Measurements from ENCODE around the gene HM13.
"Not testable (repeated sequence)": the region's sequence is repeated elsewhere in the genome, so short reads cannot be mapped to it uniquely, and the experiment has no call there.

HM13 gene

DNA sequence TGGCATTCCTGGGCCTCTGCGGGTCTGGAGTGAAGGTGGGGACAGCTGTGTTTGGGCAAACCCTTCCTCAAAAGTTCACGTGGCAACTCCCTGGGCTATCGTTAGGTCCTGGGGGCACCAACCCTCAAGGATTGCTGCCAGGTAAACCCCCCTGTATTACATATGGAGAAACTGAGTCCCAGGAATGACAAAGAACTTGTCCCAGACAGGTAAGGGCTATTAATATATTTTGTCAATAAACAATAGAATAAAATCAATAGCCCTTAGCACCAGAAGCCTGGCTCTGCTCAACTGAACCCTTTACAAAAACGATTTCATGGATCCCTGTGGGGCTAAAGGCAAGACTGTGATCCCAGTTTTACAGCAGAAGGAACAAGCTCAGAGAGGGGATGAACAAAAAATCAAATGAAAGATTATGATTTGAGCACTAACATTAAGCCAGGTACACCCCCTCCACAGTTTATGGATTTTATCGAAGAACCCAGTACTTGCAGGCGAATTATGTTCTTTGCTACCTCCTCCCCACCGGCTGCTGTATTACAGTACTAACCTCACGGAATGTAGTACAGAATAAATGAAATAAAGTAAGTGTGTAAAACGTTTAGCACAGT, 93.5 kb downstream of the HM13 start:
- peak overlapping the region; percentile 86 for H3K27ac ChIP-seq

DNA sequence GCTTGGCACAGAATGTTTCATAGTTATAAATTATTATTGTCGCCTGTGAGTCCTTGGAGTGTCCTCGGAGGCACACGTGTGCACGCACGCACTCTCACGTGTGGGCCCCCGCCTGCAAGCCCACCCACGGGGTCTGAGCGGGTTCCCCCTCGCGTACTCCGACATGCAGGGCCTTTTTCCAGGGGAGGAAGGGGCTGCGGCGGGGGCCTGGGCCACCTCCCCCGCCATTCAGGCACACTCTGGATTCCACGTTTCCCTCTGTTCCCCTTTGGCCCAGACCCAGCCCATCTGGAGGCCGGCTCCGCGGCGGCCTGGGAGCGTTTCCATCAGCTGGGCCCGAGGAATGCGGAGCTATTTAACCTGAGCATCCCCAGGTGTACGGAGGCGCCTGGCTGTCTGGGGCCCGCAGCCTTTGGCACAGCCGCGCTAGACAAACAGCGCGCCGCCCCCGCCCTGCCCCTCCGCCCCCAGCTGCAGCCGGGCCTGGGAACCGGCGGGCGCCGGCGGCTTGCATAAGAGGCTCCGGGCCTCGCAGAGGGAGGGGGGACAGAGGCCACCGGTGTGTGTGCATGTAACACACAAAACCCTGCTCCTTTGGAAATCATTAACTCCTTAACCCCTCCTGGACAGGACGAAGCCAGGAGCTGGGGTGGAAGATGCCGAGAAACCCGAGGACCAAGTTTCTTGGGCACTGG, 94.2 kb downstream of the HM13 start:
- peak overlapping the region; percentile 86 for H3K27ac ChIP-seq
- DNase-seq (ENCODE audit: low spot score), result peak; percentile 92
- CTCF ChIA-PET, result interaction anchor here (1.6 to 7.8 kb wide), 2 partner anchors 35 to 48 kb away, joined by 6 to 656 read pairs; no protein-coding TSS in a partner anchor
- TF ChIP-seq, protein P1, sequence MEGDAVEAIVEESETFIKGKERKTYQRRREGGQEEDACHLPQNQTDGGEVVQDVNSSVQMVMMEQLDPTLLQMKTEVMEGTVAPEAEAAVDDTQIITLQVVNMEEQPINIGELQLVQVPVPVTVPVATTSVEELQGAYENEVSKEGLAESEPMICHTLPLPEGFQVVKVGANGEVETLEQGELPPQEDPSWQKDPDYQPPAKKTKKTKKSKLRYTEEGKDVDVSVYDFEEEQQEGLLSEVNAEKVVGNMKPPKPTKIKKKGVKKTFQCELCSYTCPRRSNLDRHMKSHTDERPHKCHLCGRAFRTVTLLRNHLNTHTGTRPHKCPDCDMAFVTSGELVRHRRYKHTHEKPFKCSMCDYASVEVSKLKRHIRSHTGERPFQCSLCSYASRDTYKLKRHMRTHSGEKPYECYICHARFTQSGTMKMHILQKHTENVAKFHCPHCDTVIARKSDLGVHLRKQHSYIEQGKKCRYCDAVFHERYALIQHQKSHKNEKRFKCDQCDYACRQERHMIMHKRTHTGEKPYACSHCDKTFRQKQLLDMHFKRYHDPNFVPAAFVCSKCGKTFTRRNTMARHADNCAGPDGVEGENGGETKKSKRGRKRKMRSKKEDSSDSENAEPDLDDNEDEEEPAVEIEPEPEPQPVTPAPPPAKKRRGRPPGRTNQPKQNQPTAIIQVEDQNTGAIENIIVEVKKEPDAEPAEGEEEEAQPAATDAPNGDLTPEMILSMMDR (conservative IDR thresholded peaks at IDR 0.05; ENCODE audit: low read depth), result no peak
- POLR2A ChIA-PET (ENCODE audit: low non-redundant PET), result interaction anchor here (0.8 to 5.9 kb wide), 5 partner anchors 15 to 46 kb away, joined by 5 to 46 read pairs (median 31); no protein-coding TSS in a partner anchor

More for the DNA sequence above, 93.5 kb downstream of the HM13 start:
- TF ChIP-seq, protein P1 (conservative IDR thresholded peaks at IDR 0.05; ENCODE audit: low read depth), result no peak
- CTCF ChIA-PET, result interaction anchor here (0.8 to 7.8 kb wide), 4 partner anchors 35 to 116 kb away, joined by 3 to 656 read pairs (median 5); no protein-coding TSS in a partner anchor
- POLR2A ChIA-PET (ENCODE audit: low non-redundant PET), result interaction anchor here (0.6 to 5.9 kb wide), 9 partner anchors 12 to 140 kb away, joined by 3 to 46 read pairs (median 13); no protein-coding TSS in a partner anchor
- no peak for DNase-seq (ENCODE audit: low spot score)

DNA sequence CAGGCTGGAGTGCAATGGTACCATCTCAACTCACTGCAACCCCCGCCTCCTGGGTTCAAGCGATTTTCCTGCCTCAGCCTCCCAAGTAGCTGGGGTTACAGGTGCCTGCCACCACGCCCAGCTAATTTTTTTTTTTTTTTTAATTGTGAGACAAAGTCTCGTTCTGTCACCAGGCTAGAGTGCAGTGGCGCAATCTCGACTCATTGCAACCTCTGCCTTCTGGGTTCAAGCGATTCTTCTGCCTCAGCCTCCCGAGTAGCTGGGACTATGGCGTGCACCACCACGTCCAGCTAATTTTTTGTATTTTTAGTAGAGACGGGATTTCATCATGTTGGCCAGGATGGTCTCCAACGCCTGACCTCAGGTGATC, 98.0 kb downstream of the HM13 start:
- ChIA-PET POLR2A (ENCODE audit: low non-redundant PET) (interaction anchor here (0.6 to 3.6 kb wide), 10 partner anchors 17 to 59 kb away, joined by 3 to 35 read pairs (median 10); no protein-coding TSS in a partner anchor), CTCF (interaction anchor here (0.6 to 7.8 kb wide), 40 partner anchors 8 to 223 kb away, joined by 3 to 656 read pairs (median 7); partner anchors contain the start of genes BCL2L1, DEFB123 and ID1)
- DNase-seq (ENCODE audit: low spot score), result not testable (repeated sequence)
- peak overlapping the region; percentile 52 for H3K27ac ChIP-seq

DNA sequence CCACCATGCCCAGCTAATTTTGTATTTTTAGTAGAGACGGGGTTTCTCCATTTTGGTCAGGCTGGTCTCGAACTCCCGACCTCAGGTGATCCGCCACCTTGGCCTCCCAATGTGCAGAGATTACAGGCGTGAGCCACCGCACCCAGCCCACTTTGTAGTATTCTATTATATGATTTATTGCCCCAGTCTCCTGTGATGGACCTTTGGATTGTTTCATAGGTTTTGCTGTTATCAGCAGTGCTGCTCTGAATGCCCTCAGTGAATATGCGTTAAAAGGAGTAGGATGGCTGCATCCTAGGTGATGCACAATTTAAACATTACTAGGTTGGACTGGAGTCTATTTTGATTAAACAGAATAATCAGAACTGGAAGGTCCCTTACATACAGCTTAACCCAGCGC, 101.2 kb downstream of the HM13 start:
- ChIA-PET CTCF (interaction anchor here (0.6 to 1.0 kb wide), 2 partner anchors 29 to 58 kb away, joined by 3 to 6 read pairs; no protein-coding TSS in a partner anchor), POLR2A (ENCODE audit: low non-redundant PET) (no interaction called here)
- no peak for DNase-seq (ENCODE audit: low spot score)
- H3K27ac ChIP-seq, result no peak overlapping the region
- TF ChIP-seq, protein P1 (conservative IDR thresholded peaks at IDR 0.05; ENCODE audit: low read depth), result no peak

DNA sequence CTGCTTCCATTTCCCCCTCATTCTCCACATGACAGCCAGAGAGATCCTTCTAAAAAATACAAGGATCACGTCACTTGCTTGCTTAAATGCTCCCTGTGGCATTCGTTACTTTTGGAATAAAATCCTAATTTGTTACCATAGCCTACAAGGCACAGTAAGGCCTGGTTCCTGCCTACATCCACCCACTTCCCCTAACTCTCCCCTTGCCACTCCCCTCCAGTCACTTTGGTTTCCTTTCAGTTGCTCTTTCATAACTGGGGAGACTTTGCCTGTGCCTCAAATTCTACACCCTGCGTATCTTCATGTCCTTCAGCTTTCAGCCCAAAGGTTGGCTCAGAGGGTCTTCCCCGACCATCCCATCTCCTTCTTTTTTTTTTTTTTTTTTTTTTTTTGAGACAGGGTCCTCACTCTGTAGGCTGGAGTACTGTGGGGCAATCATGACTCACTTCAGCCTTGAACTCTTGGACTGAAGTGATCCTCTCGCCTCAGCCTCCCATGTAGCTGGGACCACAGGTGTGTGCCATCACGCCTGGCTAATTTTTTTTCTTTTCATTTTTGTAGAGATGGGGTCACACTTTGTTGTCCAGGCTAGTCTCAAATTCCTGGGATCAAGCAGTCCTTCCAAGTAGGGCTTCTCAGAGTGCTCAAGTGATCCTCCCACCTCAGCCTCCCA, 103.3 kb downstream of the HM13 start:
- no peak overlapping the region for H3K27ac ChIP-seq
- no peak for DNase-seq (ENCODE audit: low spot score)
- TF ChIP-seq, protein P1 (conservative IDR thresholded peaks at IDR 0.05; ENCODE audit: low read depth), result no peak
- POLR2A ChIA-PET (ENCODE audit: low non-redundant PET), result interaction anchor here (0.6 kb wide), 1 partner anchor 136 kb away, joined by 7 read pairs; no protein-coding TSS in a partner anchor
- CTCF ChIA-PET, result interaction anchor here (0.6 to 1.2 kb wide), 2 partner anchors 28 to 55 kb away, joined by 3 read pairs; no protein-coding TSS in a partner anchor
